ENCODE data around the gene PCDHB1.
A peak's percentile ranks its signal among the peaks of the same experiment; 100 is the strongest.

PCDHB1 gene

DNA sequence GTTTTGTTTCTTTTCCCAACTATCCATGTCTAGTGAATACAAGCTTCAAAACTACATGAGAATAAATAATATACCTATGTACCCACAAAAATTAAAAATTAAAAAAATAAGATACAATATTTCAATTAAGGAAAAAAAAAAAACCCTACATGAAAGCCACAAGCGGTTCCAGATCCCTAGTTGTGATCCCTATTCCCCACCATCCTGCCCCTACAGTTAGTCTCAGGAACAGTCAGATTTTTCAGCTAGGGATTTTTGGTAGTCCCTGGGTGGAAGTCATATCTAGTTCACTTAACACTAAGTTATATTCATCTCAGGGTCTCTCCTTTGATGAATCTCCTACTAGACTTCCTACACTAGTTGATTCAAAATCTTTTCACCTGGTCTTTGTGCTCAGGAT is 18.5 kb upstream of the PCDHB1 start:
- no peaks in the 10 kb centered on the region for H3K9me3 ChIP-seq (ENCODE audit: control insufficient read depth, insufficient read depth, low read length)
- no peaks in the 10 kb centered on the region for H3K36me3 ChIP-seq (ENCODE audit: control insufficient read depth, insufficient read depth, low read length)
- H3K27me3 ChIP-seq (ENCODE audit: control insufficient read depth, insufficient read depth, low read length) = no peaks in the 10 kb centered on the region
- no peak overlapping the region for H3K9ac ChIP-seq (ENCODE audit: low read depth, low read length)
- H3K4me1 ChIP-seq (ENCODE audit: control insufficient read depth, insufficient read depth, low read length) = no peaks in the 10 kb centered on the region
- H3K4me3 ChIP-seq (ENCODE audit: low read depth, low read length) = no peak overlapping the region

DNA sequence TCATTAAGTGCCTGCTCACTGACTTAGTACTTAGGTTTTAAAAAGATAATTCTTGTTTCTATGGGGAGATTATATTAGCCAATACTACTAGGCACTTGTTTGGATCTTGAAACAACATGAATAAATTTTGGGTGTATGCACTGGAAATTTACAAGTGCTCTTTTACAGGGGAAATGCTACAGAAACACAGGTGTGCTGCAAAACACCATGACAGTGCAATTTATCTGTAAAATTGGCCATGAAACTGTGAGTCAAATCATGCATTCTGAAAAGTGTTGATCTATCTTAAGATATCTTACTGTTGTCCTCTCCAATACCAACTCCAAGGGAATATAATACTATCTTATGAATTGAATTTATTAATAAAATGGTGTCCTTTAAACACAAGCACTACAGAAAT is 12.1 kb upstream of the PCDHB1 start:
- H3K36me3 ChIP-seq (ENCODE audit: control insufficient read depth, insufficient read depth, low read length) = no peaks in the 10 kb centered on the region
- no peaks in the 10 kb centered on the region for H3K27me3 ChIP-seq (ENCODE audit: control insufficient read depth, insufficient read depth, low read length)
- no peaks in the 10 kb centered on the region for H3K9me3 ChIP-seq (ENCODE audit: control insufficient read depth, insufficient read depth, low read length)
- no peak overlapping the region for H3K4me3 ChIP-seq (ENCODE audit: low read depth, low read length)
- no peak overlapping the region for H3K9ac ChIP-seq (ENCODE audit: low read depth, low read length)
- H3K4me1 ChIP-seq (ENCODE audit: control insufficient read depth, insufficient read depth, low read length) = peaks cover 14% of the 10 kb centered on the region

DNA sequence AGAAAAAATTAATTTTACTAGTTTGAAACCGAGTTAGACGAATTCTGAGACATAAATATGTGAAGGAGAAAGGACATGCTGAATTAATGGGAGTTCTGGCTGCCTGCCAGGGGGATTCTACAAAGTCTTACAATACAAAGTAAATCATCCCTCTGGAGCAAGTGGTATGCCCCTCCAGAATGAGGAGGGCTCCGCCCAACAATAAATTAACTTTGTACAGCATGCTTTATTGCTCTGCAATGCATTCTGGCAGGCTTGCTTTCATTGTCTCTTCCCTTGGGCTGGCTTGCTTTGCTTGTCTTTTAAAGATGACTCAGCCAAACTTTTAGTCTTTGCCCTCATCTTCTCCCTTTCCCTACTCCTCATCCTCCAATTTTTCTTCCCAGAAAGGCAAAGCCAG is 11.7 kb upstream of the PCDHB1 start:
- H3K36me3 ChIP-seq (ENCODE audit: control insufficient read depth, insufficient read depth, low read length) = no peaks in the 10 kb centered on the region
- peak overlapping the region; percentile 81 for H3K4me3 ChIP-seq (ENCODE audit: low read depth, low read length)
- peak overlapping the region; percentile 10 for H3K9ac ChIP-seq (ENCODE audit: low read depth, low read length)
- no peaks in the 10 kb centered on the region for H3K9me3 ChIP-seq (ENCODE audit: control insufficient read depth, insufficient read depth, low read length)
- H3K4me1 ChIP-seq (ENCODE audit: control insufficient read depth, insufficient read depth, low read length) = peaks cover 14% of the 10 kb centered on the region
- no peaks in the 10 kb centered on the region for H3K27me3 ChIP-seq (ENCODE audit: control insufficient read depth, insufficient read depth, low read length)

DNA sequence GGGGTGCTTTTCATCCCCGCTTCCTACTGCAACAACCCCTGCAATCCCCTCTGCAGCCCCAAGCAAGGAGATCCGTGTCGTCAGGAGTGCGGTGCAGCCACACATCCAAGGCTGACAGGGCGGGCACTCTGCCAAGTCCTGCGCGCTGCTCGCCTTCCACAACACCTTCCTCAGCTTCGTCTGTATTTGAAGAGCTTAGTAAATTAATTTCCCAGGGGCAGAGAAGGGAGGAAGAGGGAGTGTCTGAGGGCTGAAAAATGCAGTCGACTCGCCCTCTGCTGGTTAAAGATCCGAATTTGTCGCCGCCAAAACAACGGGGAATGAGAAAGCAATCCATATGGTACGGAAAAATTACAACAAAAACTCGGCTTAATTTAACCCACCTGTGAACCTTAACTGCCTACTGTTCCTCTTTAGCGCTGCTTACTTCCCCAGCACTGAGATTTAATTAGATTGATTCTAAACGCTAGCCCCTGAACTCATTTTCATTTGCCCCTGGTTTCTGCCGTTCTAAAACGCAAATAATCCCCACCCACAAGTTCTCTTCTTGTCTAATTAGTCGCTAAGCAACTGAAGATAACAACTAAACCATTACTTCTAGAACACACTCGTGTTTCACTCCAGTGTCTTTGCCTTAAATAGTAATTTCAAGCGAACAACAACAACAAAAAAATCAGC is 10.9 kb upstream of the PCDHB1 start:
- no peaks in the 10 kb centered on the region for H3K9me3 ChIP-seq (ENCODE audit: control insufficient read depth, insufficient read depth, low read length)
- H3K4me1 ChIP-seq (ENCODE audit: control insufficient read depth, insufficient read depth, low read length) = peaks cover 14% of the 10 kb centered on the region
- no peaks in the 10 kb centered on the region for H3K36me3 ChIP-seq (ENCODE audit: control insufficient read depth, insufficient read depth, low read length)
- H3K9ac ChIP-seq (ENCODE audit: low read depth, low read length) = peak overlapping the region; percentile 97
- H3K4me3 ChIP-seq (ENCODE audit: low read depth, low read length) = peak overlapping the region; percentile 81
- no peaks in the 10 kb centered on the region for H3K27me3 ChIP-seq (ENCODE audit: control insufficient read depth, insufficient read depth, low read length)

DNA sequence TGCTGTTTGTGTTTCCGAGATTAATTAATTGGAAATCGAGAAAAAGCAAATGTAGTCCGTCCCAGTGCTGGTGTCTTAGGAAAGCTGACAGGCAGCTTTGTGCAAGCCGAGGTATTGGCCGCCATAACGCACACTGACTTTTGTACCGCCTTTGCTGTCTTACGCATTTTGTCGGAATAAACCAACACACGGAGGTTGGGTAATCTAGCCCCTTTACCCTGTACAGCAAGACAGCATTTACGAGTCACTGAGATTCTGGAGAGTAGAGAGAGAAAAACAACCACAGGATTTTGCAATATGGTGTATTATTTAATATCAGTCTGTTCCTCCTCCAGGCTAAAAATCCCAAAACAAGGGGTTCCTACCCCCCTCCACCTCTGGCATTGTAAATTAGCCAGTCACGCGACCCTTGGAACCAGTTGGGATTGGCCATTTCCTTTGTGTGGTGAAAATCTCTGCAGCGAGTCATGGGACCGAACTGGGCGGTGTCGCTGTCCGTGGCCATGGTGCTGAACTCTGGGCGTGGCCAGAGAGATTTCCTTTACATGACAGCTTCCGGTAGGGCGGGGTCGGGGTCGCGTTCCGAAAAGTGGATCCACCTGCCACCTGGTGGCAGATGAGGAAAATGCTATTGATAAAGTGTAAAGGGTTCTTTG is 10.3 kb upstream of the PCDHB1 start:
- Histone ChIP-seq H3K4me3 (ENCODE audit: low read depth, low read length) (peak overlapping the region; percentile 81), H3K27me3 (ENCODE audit: control insufficient read depth, insufficient read depth, low read length) (no peaks in the 10 kb centered on the region), H3K36me3 (ENCODE audit: control insufficient read depth, insufficient read depth, low read length) (no peaks in the 10 kb centered on the region), H3K4me1 (ENCODE audit: control insufficient read depth, insufficient read depth, low read length) (peaks cover 14% of the 10 kb centered on the region), H3K9ac (ENCODE audit: low read depth, low read length) (peak overlapping the region; percentile 97), H3K9me3 (ENCODE audit: control insufficient read depth, insufficient read depth, low read length) (no peaks in the 10 kb centered on the region)

DNA sequence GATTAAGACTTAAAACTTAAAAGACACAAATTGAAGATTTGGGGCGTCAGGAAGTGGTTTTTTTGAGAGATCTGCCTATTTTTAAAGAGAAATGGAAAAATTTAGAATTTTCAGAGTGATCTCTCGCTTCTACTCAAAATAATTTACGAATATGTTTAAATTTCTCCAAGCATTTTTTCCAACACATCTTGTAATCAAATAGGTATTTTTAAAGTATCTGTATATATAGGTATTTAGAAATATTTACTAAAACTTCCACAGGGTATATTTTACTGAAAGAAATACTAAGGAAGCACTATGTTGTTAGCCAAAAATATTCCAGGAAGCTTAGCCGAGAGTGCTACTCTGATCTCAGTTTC is 9.8 kb upstream of the PCDHB1 start:
- Histone ChIP-seq H3K4me1 (ENCODE audit: control insufficient read depth, insufficient read depth, low read length) (peaks cover 14% of the 10 kb centered on the region), H3K27me3 (ENCODE audit: control insufficient read depth, insufficient read depth, low read length) (no peaks in the 10 kb centered on the region), H3K9me3 (ENCODE audit: control insufficient read depth, insufficient read depth, low read length) (no peaks in the 10 kb centered on the region), H3K4me3 (ENCODE audit: low read depth, low read length) (no peak overlapping the region), H3K36me3 (ENCODE audit: control insufficient read depth, insufficient read depth, low read length) (no peaks in the 10 kb centered on the region), H3K9ac (ENCODE audit: low read depth, low read length) (no peak overlapping the region)

DNA sequence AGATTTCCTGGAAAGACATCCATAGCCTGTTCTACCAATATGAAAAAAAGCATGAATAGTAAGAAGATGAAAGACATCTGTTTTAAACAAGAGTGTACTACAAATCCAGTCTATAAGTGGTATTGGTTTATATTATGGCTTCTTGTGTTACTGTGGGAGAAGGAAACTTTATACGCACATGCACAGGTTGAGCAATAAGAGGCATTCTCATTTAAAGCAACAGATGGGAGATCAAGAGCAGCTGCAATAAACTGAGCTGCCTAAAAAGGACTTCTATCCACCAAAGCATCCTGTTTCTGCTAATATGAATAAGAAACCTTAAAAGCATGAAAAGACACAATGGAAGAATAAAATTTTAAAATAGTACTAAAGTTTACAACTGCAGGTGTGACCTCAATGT is 8.6 kb upstream of the PCDHB1 start:
- no peaks in the 10 kb centered on the region for H3K27me3 ChIP-seq (ENCODE audit: control insufficient read depth, insufficient read depth, low read length)
- no peaks in the 10 kb centered on the region for H3K9me3 ChIP-seq (ENCODE audit: control insufficient read depth, insufficient read depth, low read length)
- H3K4me3 ChIP-seq (ENCODE audit: low read depth, low read length) = no peak overlapping the region
- H3K9ac ChIP-seq (ENCODE audit: low read depth, low read length) = no peak overlapping the region
- no peaks in the 10 kb centered on the region for H3K36me3 ChIP-seq (ENCODE audit: control insufficient read depth, insufficient read depth, low read length)
- H3K4me1 ChIP-seq (ENCODE audit: control insufficient read depth, insufficient read depth, low read length) = peaks cover 14% of the 10 kb centered on the region

DNA sequence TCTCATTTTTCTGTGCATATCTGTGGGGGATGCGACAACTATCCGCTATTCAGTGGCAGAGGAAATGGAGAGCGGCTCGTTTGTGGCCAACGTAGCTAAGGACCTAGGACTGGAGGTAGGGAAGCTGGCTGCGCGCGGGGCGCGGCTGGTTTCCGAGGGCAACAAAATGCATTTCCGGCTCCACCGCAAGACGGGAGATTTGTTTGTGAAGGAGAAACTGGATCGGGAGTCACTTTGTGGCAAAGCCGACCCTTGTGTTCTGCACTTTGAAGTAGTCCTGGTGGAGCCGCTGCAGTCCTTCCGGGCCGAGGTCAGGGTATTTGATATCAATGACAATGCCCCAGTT is 320 bp downstream of the PCDHB1 start:
- no peaks in the 10 kb centered on the region for H3K9me3 ChIP-seq (ENCODE audit: control insufficient read depth, insufficient read depth, low read length)
- H3K9ac ChIP-seq (ENCODE audit: low read depth, low read length) = no peak overlapping the region
- peak overlapping the region; percentile 92 for H3K4me3 ChIP-seq (ENCODE audit: low read depth, low read length)
- peaks cover 54% of the 10 kb centered on the region for H3K27me3 ChIP-seq (ENCODE audit: control insufficient read depth, insufficient read depth, low read length)
- H3K36me3 ChIP-seq (ENCODE audit: control insufficient read depth, insufficient read depth, low read length) = no peaks in the 10 kb centered on the region
- H3K4me1 ChIP-seq (ENCODE audit: control insufficient read depth, insufficient read depth, low read length) = no peaks in the 10 kb centered on the region

DNA sequence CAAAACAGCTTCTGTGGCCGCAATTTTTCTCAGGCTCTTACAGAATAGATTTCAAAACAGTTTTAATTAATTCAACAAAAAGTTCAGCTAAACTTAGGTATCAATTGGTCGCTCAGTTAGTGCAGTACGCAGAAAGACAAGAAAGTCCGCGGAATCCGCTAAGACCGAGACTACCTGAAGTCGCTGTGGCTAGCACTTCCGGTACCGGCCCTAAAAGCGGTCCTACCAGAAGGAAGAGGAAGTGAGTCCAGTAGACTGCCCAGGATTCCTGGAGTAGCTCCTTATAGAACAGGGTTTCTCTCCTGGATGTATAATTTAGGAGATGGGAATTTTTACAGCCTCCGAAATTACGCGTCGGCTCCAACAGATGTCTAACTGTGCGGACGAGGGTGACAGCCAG is 26.7 kb downstream of the PCDHB1 start:
- Histone ChIP-seq H3K4me3 (ENCODE audit: low read depth, low read length) (no peak overlapping the region), H3K27me3 (ENCODE audit: control insufficient read depth, insufficient read depth, low read length) (no peaks in the 10 kb centered on the region)

DNA sequence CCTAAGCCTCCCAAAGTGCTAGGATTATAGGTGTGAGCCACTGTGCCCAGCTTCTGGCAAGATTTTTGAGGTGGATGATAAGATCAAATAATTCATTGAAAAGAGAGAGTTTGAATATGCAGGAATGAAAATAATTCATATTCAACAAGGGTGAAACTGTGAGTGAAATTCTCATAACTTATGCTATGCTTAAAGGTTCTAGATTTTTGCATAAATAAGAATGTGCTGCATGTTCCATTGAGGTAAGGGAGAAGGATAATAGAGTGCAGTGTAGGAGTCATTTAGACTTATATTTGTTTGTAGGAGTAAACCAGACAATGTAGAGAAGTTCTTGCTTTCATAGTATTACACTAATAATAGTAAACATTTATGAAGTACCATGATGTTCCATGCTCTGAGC is 31.1 kb downstream of the PCDHB1 start:
- Histone ChIP-seq H3K4me3 (ENCODE audit: low read depth, low read length) (no peak overlapping the region), H3K4me1 (ENCODE audit: control insufficient read depth, insufficient read depth, low read length) (peaks cover 2% of the 10 kb centered on the region), H3K27me3 (ENCODE audit: control insufficient read depth, insufficient read depth, low read length) (no peaks in the 10 kb centered on the region), H3K36me3 (ENCODE audit: control insufficient read depth, insufficient read depth, low read length) (no peaks in the 10 kb centered on the region), H3K9ac (ENCODE audit: low read depth, low read length) (no peak overlapping the region), H3K9me3 (ENCODE audit: control insufficient read depth, insufficient read depth, low read length) (no peaks in the 10 kb centered on the region)

More for the DNA sequence above, 26.7 kb downstream of the PCDHB1 start:
- Histone ChIP-seq H3K9me3 (ENCODE audit: control insufficient read depth, insufficient read depth, low read length) (no peaks in the 10 kb centered on the region), H3K9ac (ENCODE audit: low read depth, low read length) (no peak overlapping the region), H3K4me1 (ENCODE audit: control insufficient read depth, insufficient read depth, low read length) (no peaks in the 10 kb centered on the region), H3K36me3 (ENCODE audit: control insufficient read depth, insufficient read depth, low read length) (no peaks in the 10 kb centered on the region)

DNA sequence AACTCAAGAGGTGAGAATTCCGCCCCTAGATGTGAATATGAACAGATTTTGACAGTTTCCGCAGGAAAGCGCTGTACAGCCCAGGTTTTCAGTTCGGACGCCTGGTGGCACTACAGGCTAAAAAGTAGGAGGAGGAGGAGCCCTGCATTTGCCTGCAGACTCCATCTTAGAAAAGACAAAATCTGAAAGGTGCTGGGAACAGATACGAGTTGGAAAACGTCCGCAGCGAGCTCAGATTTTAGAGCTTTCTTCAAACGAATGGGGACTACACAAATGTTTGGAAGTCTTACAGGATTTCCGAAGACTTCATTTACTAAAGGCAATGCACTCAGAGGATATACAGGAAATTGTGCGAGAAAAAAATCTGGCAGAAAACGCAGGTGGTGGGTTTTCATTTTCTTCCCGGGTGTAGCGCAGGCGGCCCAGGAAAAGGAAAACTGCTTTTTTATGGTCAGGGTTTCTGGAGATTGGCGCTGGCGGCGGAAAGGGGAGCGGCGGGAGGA is 33.4 kb downstream of the PCDHB1 start:
- Histone ChIP-seq H3K27me3 (ENCODE audit: control insufficient read depth, insufficient read depth, low read length) (no peaks in the 10 kb centered on the region), H3K9ac (ENCODE audit: low read depth, low read length) (peak overlapping the region; percentile 84), H3K4me1 (ENCODE audit: control insufficient read depth, insufficient read depth, low read length) (peaks cover 2% of the 10 kb centered on the region), H3K9me3 (ENCODE audit: control insufficient read depth, insufficient read depth, low read length) (no peaks in the 10 kb centered on the region), H3K36me3 (ENCODE audit: control insufficient read depth, insufficient read depth, low read length) (no peaks in the 10 kb centered on the region), H3K4me3 (ENCODE audit: low read depth, low read length) (peak overlapping the region; percentile 68)

DNA sequence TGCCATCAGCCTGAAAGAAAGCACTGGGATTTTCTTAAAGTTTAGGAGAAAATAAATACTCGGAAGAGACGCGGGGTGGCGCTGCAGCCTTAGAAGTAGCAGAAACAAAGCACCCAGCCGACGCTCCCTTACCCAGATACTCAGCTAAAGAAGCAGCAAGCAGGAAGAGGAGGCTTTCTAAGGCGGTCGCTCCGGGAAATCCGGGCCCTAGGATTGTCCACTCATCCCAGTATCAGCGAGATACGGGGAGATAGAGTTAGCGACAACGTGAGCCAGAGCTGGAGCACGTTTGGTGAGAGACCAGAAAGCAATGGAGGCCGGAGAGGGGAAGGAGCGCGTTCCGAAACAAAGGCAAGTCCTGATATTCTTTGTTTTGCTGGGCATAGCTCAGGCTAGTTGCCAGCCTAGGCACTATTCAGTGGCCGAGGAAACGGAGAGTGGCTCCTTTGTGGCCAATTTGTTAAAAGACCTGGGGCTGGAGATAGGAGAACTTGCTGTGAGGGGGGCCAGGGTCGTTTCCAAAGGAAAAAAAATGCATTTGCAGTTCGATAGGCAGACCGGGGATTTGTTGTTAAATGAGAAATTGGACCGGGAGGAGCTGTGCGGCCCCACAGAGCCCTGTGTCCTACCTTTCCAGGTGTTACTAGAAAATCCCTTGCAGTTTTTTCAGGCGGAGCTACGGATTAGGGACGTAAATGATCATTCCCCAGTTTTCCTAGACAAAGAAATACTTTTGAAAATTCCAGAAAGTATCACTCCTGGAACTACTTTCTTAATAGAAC is 43.5 kb downstream of the PCDHB1 start, which contains the start of gene PCDHB2:
TSS of gene PCDHB2 (plus strand) at position 135 of the 782 bp plus-strand sequence. CDS start at position 311, 176 bp downstream.
- no peaks in the 10 kb centered on the region for H3K36me3 ChIP-seq (ENCODE audit: control insufficient read depth, insufficient read depth, low read length)
- H3K4me3 ChIP-seq (ENCODE audit: low read depth, low read length) = peak within 1 kb of the TSS; percentile 80
- H3K9ac ChIP-seq (ENCODE audit: low read depth, low read length) = peak within 1 kb of the TSS; percentile 86
- no peaks in the 10 kb centered on the region for H3K27me3 ChIP-seq (ENCODE audit: control insufficient read depth, insufficient read depth, low read length)
- H3K9me3 ChIP-seq (ENCODE audit: control insufficient read depth, insufficient read depth, low read length) = no peaks in the 10 kb centered on the region
- no peaks in the 10 kb centered on the region for H3K4me1 ChIP-seq (ENCODE audit: control insufficient read depth, insufficient read depth, low read length)

All from iPS-15b (cell line).